K562 (cell line): Measurements from ENCODE around the gene SMIM7. TPM values are rescaled to one million over a fixed set of nuclear protein-coding genes. Genes with fewer than 3 reads are reported as not detected.
A peak's percentile ranks its signal among the peaks of the same experiment; 100 is the strongest.

Experiments
- ATAC-seq: fragments of 200-7000 bp; cut with Tn5 transposase; 3 replicates; pipeline ENCODE4 v1.9.1; 2020; ENCODE audit warnings: moderate library complexity
- BruUV-seq: library from RNA; stranded (reverse); fragments of 400-500 nt; replicated peaks from 2 replicates; lab custom pipeline; 2021; lab: Mats Ljungman, UMichigan
- CTCF ChIA-PET: fragments of 300-600 bp; formaldehyde crosslinking; extraction: SDS; loops from one replicate; lab custom pipeline; 2021; ENCODE audit warnings: low intra/inter-chr PET ratio; lab: Yijun Ruan, JAX
- POLR2A ChIA-PET: fragments of 300-600, 350-650 bp; sonication (Branson Sonifier 250); formaldehyde crosslinking; extraction: SDS; loops from one replicate; lab custom pipeline; 2021; ENCODE audit warnings: antibody characterized with exemption, inconsistent platforms; lab: Yijun Ruan, JAX
- DNase-seq, 4 experiments: peaks; one replicate each; pipeline versions ENCODE4 v3.0.0 to v3.0.0-alpha.2; 2011 to 2018; ENCODE audit warnings: low spot score in 3 of 4, mixed read lengths in 3 of 4; ENCODE audit errors: extremely low read depth in 1 of 4
- FAIRE-seq: peaks from 2 replicates; lab custom pipeline; 2011; peaks lifted over from hg19 to GRCh38; lab: Jason Lieb, UNC
- H2AFZ ChIP-seq: 2 replicates; pipeline ENCODE4 v1.6.0; 2011; ENCODE audit warnings: low read depth, low read length, control low read depth, inconsistent platforms
- H3K27ac ChIP-seq: fragments of 200-600 bp; 3 replicates; pipeline ENCODE4 v1.8.0; 2011; ENCODE audit warnings: low read depth, mild to moderate bottlenecking, control low read depth, inconsistent platforms, low read length, moderate library complexity, mixed read lengths; ENCODE audit errors: extremely low read depth
- H3K27me3 ChIP-seq, 2 experiments: fragments of 300-600 bp in 1 of 2; 2 replicates in 1 of 2; 3 replicates in 1 of 2; pipeline versions ENCODE4 v1.6.0 to v1.8.0; 2011; ENCODE audit warnings: inconsistent platforms in 2 of 2, low read length in 2 of 2, mild to moderate bottlenecking in 1 of 2, mixed read lengths in 1 of 2, moderate library complexity in 1 of 2; ENCODE audit not compliant: control insufficient read depth in 2 of 2, insufficient read depth in 2 of 2
- H3K36me3 ChIP-seq: fragments of 300-600 bp; 3 replicates; pipeline ENCODE4 v1.8.0; 2011; ENCODE audit warnings: mild to moderate bottlenecking, low read length, inconsistent platforms; ENCODE audit not compliant: control insufficient read depth, insufficient read depth
- H3K4me1 ChIP-seq, 2 experiments: fragments of 200-600 bp in 1 of 2; replicated peaks in 1 of 2; 2 replicates in 1 of 2; 3 replicates in 1 of 2; pipeline versions ENCODE4 v1.5.1 to v1.8.0; 2011; ENCODE audit warnings: inconsistent platforms in 2 of 2, low read length in 2 of 2, mild to moderate bottlenecking in 1 of 2, mixed read lengths in 1 of 2, moderate library complexity in 1 of 2; ENCODE audit not compliant: control insufficient read depth in 2 of 2, insufficient read depth in 2 of 2
- H3K4me2 ChIP-seq: 2 replicates; pipeline ENCODE4 v1.6.1; 2011; ENCODE audit warnings: low read length, control low read depth, inconsistent platforms, mixed read lengths; ENCODE audit not compliant: insufficient read depth
- H3K4me3 ChIP-seq: fragments of 200-600 bp; sonication (generic), shearing (Covaris generic); 2 replicates; pipeline ENCODE4 v1.5.1; 2016; ENCODE audit warnings: control low read depth, inconsistent platforms
- H3K79me2 ChIP-seq: fragments of 200-600 bp; 3 replicates; pipeline ENCODE4 v1.8.0; 2011; ENCODE audit warnings: low read length, inconsistent platforms; ENCODE audit not compliant: control insufficient read depth, insufficient read depth
- H3K9ac ChIP-seq, 2 experiments: 2 replicates each; pipeline versions ENCODE4 v1.6.0 to v1.6.1; 2011; ENCODE audit warnings: low read depth in 2 of 2, low read length in 2 of 2, control low read depth in 1 of 2, inconsistent platforms in 1 of 2, mild to moderate bottlenecking in 1 of 2, mixed read lengths in 1 of 2; ENCODE audit not compliant: insufficient read depth in 1 of 2
- H3K9me1 ChIP-seq: one replicate; pipeline ENCODE4 v1.6.0; 2011; ENCODE audit warnings: inconsistent platforms, mild to moderate bottlenecking, low read length, moderate library complexity; ENCODE audit not compliant: control insufficient read depth, insufficient read depth
- H3K9me3 ChIP-seq: replicated peaks from 2 replicates; pipeline ENCODE4 v1.5.1; 2011; ENCODE audit warnings: low read depth, low read length, inconsistent platforms; ENCODE audit not compliant: control insufficient read depth, insufficient read depth
- H4K20me1 ChIP-seq: replicated peaks from 2 replicates; pipeline ENCODE4 v1.6.1; 2011; ENCODE audit warnings: low read length, inconsistent platforms, mixed read lengths; ENCODE audit not compliant: control insufficient read depth, insufficient read depth
- CEBPB ChIP-seq: fragments of 450-650 bp; IDR thresholded peaks from 2 replicates; pipeline ENCODE4 v1.6.1; 2016; ENCODE audit warnings: missing genetic modification characterization, missing compliant biosample characterization
- CEBPG ChIP-seq, 3 experiments: fragments of 200-800 bp in 1 of 3; sonication (Bioruptor generic) in 1 of 3; sonication (generic) in 1 of 3; formaldehyde crosslinking in 1 of 3; IDR thresholded peaks in 2 of 3; conservative IDR thresholded peaks in 1 of 3; 2 replicates each; pipeline versions ENCODE4 v1.6.1 to v1.8.0; 2016 to 2022; ENCODE audit warnings: missing compliant biosample characterization in 2 of 3, missing genetic modification characterization in 2 of 3, mild to moderate bottlenecking in 1 of 3, missing genetic modification reagents in 1 of 3
- EHMT2 ChIP-seq: fragments of 450-650 bp; IDR thresholded peaks from 2 replicates; pipeline ENCODE4 v1.6.1; 2018; ENCODE audit warnings: antibody characterized with exemption
- ETS1 ChIP-seq: conservative IDR thresholded peaks from 2 replicates; pipeline ENCODE4 v1.6.1; 2011; ENCODE audit warnings: low read depth, mild to moderate bottlenecking, low read length; ENCODE audit not compliant: control insufficient read depth
- HCFC1 ChIP-seq: IDR thresholded peaks from 2 replicates; pipeline ENCODE4 v1.6.1; 2012; ENCODE audit warnings: low read depth, low read length, improper control_type of control experiment
- MYBL2 ChIP-seq, 2 experiments: fragments of 450-650 bp in 1 of 2; sonication (generic) in 1 of 2; formaldehyde crosslinking in 1 of 2; IDR thresholded peaks; 2 replicates each; pipeline versions ENCODE4 v1.6.1 to v1.8.1; 2017 to 2022; ENCODE audit warnings: borderline replicate concordance in 1 of 2, inconsistent platforms in 1 of 2, low read depth in 1 of 2, mild to moderate bottlenecking in 1 of 2, missing genetic modification reagents in 1 of 2, moderate library complexity in 1 of 2
- THRAP3 ChIP-seq: fragments of 450-650 bp; IDR thresholded peaks from 2 replicates; pipeline ENCODE4 v1.6.1; 2016; ENCODE audit warnings: mild to moderate bottlenecking, inconsistent platforms, borderline replicate concordance
- WGBS: fragments of 100-300 bp; shearing (Covaris generic); methylation state at CpG from one replicate; pipeline ENCODE4 v1.1.6; 2016; ENCODE audit warnings: low coverage, mixed read lengths; ENCODE audit not compliant: insufficient coverage; ENCODE audit errors: missing lambda C conversion rate; 5-methylcytosine and 5-hydroxymethylcytosine counted together
- in situ Hi-C: fragments of 300-500 bp; cut with MboI; formaldehyde crosslinking; loops from 4 replicates; pipeline ENCODE4 v1.15.0; 2018; ENCODE audit warnings: inconsistent platforms, mixed read lengths
- intact Hi-C: fragments of 100-400 bp; cut with micrococcal nuclease; formaldehyde crosslinking; loops from 2 replicates; pipeline ENCODE4 v1.14.2; 2022
- polyA plus RNA-seq, 8 experiments: library from polyadenylated mRNA; depleted of rRNA in 4 of 8; stranded (reverse) in 5 of 8; unstranded in 3 of 8; fragments of >200 nt; fragmentation: Nextera tagmentation in 2 of 8; fragmentation: Illumina TruSeq in 1 of 8; extraction: Ambion mirVana in 2 of 8; extraction: Trizol in 1 of 8; gene quantifications; 2 replicates each; pipeline versions ENCODE4 v1.2.1 to v1.2.3, GENCODE V29; 2011 to 2014; ENCODE audit warnings: inconsistent platforms in 1 of 8, missing spikeins in 1 of 8
- total RNA-seq, 7 experiments: library from RNA; depleted of rRNA in 6 of 7; stranded (reverse); fragments of >200 nt in 6 of 7; fragmentation: Illumina TruSeq in 2 of 7; extraction: Trizol in 2 of 7; gene quantifications; 2 replicates each; pipeline versions ENCODE4 v1.2.1 to v1.2.3, GENCODE V29; 2011 to 2021; ENCODE audit warnings: low replicate concordance in 1 of 7
- TF ChIP-seq, protein P1 (sequence below), 2 experiments: fragments of 450-650 bp in 1 of 2; sonication (generic) in 1 of 2; formaldehyde crosslinking in 1 of 2; IDR thresholded peaks in 1 of 2; conservative IDR thresholded peaks in 1 of 2; 2 replicates each; pipeline versions ENCODE4 v1.6.1 to v1.8.1; 2016 to 2023; ENCODE audit warnings: mild to moderate bottlenecking in 2 of 2, moderate library complexity in 2 of 2, inconsistent platforms in 1 of 2, missing genetic modification reagents in 1 of 2

Gene SMIM7
- total and polyA plus RNA-seq, 9 of the 15 experiments (the other 6 are each of a cell fraction or from before 2014, with no cell fraction given): 55.3 to 265 (median 107) TPM

DNA sequence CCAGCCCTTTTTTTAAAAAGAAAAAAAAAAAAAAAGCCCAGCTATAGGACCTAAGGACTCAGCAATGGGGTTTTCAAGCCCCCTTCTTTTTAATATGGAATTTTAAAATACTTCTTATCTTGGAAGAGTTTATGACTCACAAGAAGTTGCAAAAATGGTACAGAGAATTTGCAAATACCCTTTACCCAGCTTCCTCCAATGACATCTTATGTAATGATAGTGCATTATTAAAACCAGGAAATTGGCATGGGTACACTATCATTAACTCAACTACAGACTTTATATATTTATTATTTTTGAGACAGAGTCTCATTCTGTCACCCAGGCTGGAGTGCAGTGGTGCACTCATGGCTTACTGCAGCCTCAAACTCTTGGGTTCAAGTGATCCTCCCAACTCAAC, 17.1 kb upstream of the SMIM7 start:
- no peak for TF ChIP-seq THRAP3
- ChIA-PET CTCF (no interaction called here), POLR2A (interaction anchor here (1.4 kb wide), 1 partner anchor 10 kb away, joined by 5 read pairs; no protein-coding TSS in a partner anchor)
- Histone ChIP-seq H2AFZ (no peak overlapping the region), H3K27me3 (peaks cover 0 to under 1% of the 10 kb centered on the region in 2 experiments; a peak in 1 of 5 replicates), H3K4me2 (no peak overlapping the region), H3K27ac (no peak overlapping the region), H3K9me3 (no peaks in the 10 kb centered on the region), H3K9ac (no peak overlapping the region), H3K4me1 (no peaks in the 10 kb centered on the region; a peak in 1 of 5 replicates), H3K36me3 (no peaks in the 10 kb centered on the region), H3K79me2 (no peaks in the 10 kb centered on the region), H4K20me1 (no peaks in the 10 kb centered on the region), H3K9me1 (no peaks in the 10 kb centered on the region), H3K4me3 (no peak overlapping the region)
- in situ Hi-C loops (no loop called here), intact Hi-C loops (no loop called here)
- DNase-seq (no peak), ATAC-seq (no peak), FAIRE-seq (no peak)
- no TSS peak for BruUV-seq

DNA sequence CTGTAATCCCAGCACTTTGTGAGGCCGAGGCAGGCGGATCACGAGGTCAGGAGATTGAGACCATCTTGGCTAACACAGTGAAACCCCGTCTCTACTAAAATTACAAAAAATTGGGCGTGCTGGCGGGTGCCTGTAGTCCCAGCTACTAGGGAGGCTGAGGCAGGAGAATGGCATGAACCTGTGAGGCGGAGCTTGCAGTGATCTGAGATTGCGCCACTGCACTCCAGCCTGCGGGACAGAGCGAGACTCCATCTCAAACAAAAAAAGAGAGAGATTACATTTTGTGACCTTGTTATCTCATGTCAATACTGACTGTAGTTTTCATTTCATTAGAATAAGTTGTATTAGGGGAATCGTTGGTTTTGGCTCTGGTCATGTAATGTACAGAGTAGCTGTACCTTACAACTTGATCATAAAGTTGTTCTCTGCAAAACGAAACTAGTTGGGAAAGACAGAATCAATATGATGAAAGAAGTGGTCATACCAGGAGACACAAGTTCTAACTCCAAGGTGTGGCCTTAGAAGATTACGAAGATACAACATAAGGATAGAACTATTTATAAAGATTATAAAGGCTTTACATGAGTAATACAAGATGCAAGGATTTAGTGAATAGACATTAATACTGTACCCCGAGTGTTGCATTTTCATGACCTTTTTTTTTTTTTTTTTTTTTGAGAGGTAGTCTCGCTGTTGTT, 16.3 kb upstream of the SMIM7 start:
- 27% methylated on average over 15 of the region's 15 CpGs for WGBS
- FAIRE-seq: no peak
- 0 out of 2 replicates have a peak, but pooled peaks have one; percentile 24 for TF ChIP-seq CEBPG (CRISPR knock-in tag; IDR thresholded peaks at IDR 0.05)
- peak in 1 of 2 experiments; percentile 72; a peak in 2 of 4 replicates for TF ChIP-seq CEBPG (tag; conservative IDR thresholded peaks at IDR 0.05 in 1 of 2, IDR thresholded peaks at IDR 0.05 in 1 of 2)
- TF ChIP-seq ETS1: no peak
- TF ChIP-seq HCFC1: no peak
- no peak for TF ChIP-seq MYBL2 (IDR thresholded peaks at IDR 0.05; ENCODE audit: low read depth)
- no peak for TF ChIP-seq MYBL2 (CRISPR knock-in tag; IDR thresholded peaks at IDR 0.05; ENCODE audit: borderline replicate concordance)
- no peak for TF ChIP-seq EHMT2
- TF ChIP-seq, protein P1, sequence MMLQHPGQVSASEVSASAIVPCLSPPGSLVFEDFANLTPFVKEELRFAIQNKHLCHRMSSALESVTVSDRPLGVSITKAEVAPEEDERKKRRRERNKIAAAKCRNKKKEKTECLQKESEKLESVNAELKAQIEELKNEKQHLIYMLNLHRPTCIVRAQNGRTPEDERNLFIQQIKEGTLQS (IDR thresholded peaks at IDR 0.05): peak; percentile 48; the same call in 1 of the 2 replicates
- TF ChIP-seq, protein P1 (CRISPR knock-in tag; conservative IDR thresholded peaks at IDR 0.05): no peak
- peak; percentile 75 for TF ChIP-seq CEBPB (tag)

More for the DNA sequence above, 16.3 kb upstream of the SMIM7 start:
- in situ Hi-C loops: no loop called here
- DNase-seq: no peak
- H3K27me3 ChIP-seq: no peaks in the 10 kb centered on the region; a peak in 1 of 5 replicates
- H3K4me3 ChIP-seq: no peak overlapping the region
- no peaks in the 10 kb centered on the region; a peak in 1 of 5 replicates for H3K4me1 ChIP-seq
- no peak for ATAC-seq
- no peak overlapping the region for H3K9ac ChIP-seq
- ChIA-PET POLR2A (interaction anchor here (1.4 kb wide), 1 partner anchor 11 kb away, joined by 5 read pairs; no protein-coding TSS in a partner anchor), CTCF (no interaction called here)
- no peak overlapping the region for H2AFZ ChIP-seq
- no peak overlapping the region for H3K27ac ChIP-seq
- H3K36me3 ChIP-seq: no peaks in the 10 kb centered on the region
- no peaks in the 10 kb centered on the region for H3K9me1 ChIP-seq
- no peaks in the 10 kb centered on the region for H3K79me2 ChIP-seq
- no peaks in the 10 kb centered on the region for H3K9me3 ChIP-seq
- H3K4me2 ChIP-seq: no peak overlapping the region
- BruUV-seq: no TSS peak
- intact Hi-C loops: no loop called here
- H4K20me1 ChIP-seq: no peaks in the 10 kb centered on the region
